ENCODE measurements around the gene KLHDC10.

Gene KLHDC10

GRCh38 chr7:130160023-130160422, 89.7 kb downstream of the KLHDC10 start:
- no peak for TF ChIP-seq EZH2phosphoT487 (conservative IDR thresholded peaks at IDR 0.05; ENCODE audit: low read length)
- TF ChIP-seq, protein P1, sequence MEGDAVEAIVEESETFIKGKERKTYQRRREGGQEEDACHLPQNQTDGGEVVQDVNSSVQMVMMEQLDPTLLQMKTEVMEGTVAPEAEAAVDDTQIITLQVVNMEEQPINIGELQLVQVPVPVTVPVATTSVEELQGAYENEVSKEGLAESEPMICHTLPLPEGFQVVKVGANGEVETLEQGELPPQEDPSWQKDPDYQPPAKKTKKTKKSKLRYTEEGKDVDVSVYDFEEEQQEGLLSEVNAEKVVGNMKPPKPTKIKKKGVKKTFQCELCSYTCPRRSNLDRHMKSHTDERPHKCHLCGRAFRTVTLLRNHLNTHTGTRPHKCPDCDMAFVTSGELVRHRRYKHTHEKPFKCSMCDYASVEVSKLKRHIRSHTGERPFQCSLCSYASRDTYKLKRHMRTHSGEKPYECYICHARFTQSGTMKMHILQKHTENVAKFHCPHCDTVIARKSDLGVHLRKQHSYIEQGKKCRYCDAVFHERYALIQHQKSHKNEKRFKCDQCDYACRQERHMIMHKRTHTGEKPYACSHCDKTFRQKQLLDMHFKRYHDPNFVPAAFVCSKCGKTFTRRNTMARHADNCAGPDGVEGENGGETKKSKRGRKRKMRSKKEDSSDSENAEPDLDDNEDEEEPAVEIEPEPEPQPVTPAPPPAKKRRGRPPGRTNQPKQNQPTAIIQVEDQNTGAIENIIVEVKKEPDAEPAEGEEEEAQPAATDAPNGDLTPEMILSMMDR (IDR thresholded peaks at IDR 0.05; ENCODE audit: insufficient read depth, low read length, poor library complexity, severe bottlenecking): no peak
- H2AFZ ChIP-seq (ENCODE audit: low read depth, low read length, severe bottlenecking): no peak overlapping the region
- H3K9ac ChIP-seq (ENCODE audit: low read length): no peak overlapping the region
- no peaks in the 10 kb centered on the region for H3K9me2 ChIP-seq (replicated peaks; ENCODE audit: insufficient read depth, low read length)
- no peak overlapping the region for H3K27ac ChIP-seq (ENCODE audit: low read depth, low read length)
- no peaks in the 10 kb centered on the region for H3K9me3 ChIP-seq (ENCODE audit: insufficient read depth, low read length)
- H3K36me3 ChIP-seq (ENCODE audit: low read length): peaks cover 9% of the 10 kb centered on the region
- no peaks in the 10 kb centered on the region for H3K79me2 ChIP-seq (ENCODE audit: insufficient read depth, low read length)
- H3K27me3 ChIP-seq (ENCODE audit: low read length): no peaks in the 10 kb centered on the region
- H3F3A ChIP-seq (ENCODE audit: insufficient read depth): 0 out of 2 replicates have a peak, but pooled peaks cover 4% of the 10 kb centered on the region
- no peaks in the 10 kb centered on the region for H4K20me1 ChIP-seq (ENCODE audit: low read depth, low read length)
- no peak overlapping the region for H3K4me2 ChIP-seq (ENCODE audit: low read depth, low read length, poor library complexity, severe bottlenecking)
- H3K4me3 ChIP-seq (ENCODE audit: insufficient read depth, low read length, poor library complexity, severe bottlenecking): no peak overlapping the region

DNA sequence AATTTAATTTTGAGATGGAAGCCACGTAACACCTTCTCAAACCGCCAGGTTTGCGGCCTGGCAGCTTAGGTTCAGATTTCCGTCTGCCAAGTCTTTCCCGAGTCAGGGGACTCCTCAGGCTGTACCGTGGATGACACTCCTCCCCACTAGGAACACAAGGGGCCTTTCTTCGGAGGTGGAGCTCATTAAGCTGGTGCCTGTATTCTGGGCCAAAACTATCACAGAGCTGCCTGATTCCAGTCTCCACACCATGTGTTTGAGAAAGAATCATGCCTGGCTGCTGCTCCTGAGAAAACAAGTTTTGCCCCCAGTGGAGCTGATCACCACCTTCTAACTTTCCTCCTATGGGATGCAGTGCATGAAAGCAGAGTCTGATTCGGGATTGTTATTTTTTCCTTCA, 90.1 kb downstream of the KLHDC10 start:
- Histone ChIP-seq H3K27me3 (ENCODE audit: low read length) (no peaks in the 10 kb centered on the region), H3K9me3 (ENCODE audit: insufficient read depth, low read length) (no peaks in the 10 kb centered on the region), H3K4me3 (ENCODE audit: insufficient read depth, low read length, poor library complexity, severe bottlenecking) (no peak overlapping the region), H3K36me3 (ENCODE audit: low read length) (peaks cover 13% of the 10 kb centered on the region), H3K9ac (ENCODE audit: low read length) (no peak overlapping the region), H3F3A (ENCODE audit: insufficient read depth) (0 out of 2 replicates have a peak, but pooled peaks cover under 1% of the 10 kb centered on the region), H3K79me2 (ENCODE audit: insufficient read depth, low read length) (no peaks in the 10 kb centered on the region), H4K20me1 (ENCODE audit: low read depth, low read length) (no peaks in the 10 kb centered on the region), H3K4me2 (ENCODE audit: low read depth, low read length, poor library complexity, severe bottlenecking) (no peak overlapping the region), H3K27ac (ENCODE audit: low read depth, low read length) (no peak overlapping the region), H2AFZ (ENCODE audit: low read depth, low read length, severe bottlenecking) (no peak overlapping the region), H3K9me2 (replicated peaks; ENCODE audit: insufficient read depth, low read length) (no peaks in the 10 kb centered on the region)
- TF ChIP-seq, protein P1 (IDR thresholded peaks at IDR 0.05; ENCODE audit: insufficient read depth, low read length, poor library complexity, severe bottlenecking): no peak
- TF ChIP-seq EZH2phosphoT487 (conservative IDR thresholded peaks at IDR 0.05; ENCODE audit: low read length): no peak

GRCh38 chr7:130162196-130162595, 91.9 kb downstream of the KLHDC10 start:
- Histone ChIP-seq H3K9me3 (ENCODE audit: insufficient read depth, low read length) (no peaks in the 10 kb centered on the region), H3K9ac (ENCODE audit: low read length) (no peak overlapping the region), H3K79me2 (ENCODE audit: insufficient read depth, low read length) (no peaks in the 10 kb centered on the region), H3F3A (ENCODE audit: insufficient read depth) (peaks cover 8% of the 10 kb centered on the region), H3K9me2 (replicated peaks; ENCODE audit: insufficient read depth, low read length) (no peaks in the 10 kb centered on the region), H4K20me1 (ENCODE audit: low read depth, low read length) (no peaks in the 10 kb centered on the region), H3K4me3 (ENCODE audit: insufficient read depth, low read length, poor library complexity, severe bottlenecking) (no peak overlapping the region), H3K27me3 (ENCODE audit: low read length) (no peaks in the 10 kb centered on the region), H3K36me3 (ENCODE audit: low read length) (peaks cover 27% of the 10 kb centered on the region), H2AFZ (ENCODE audit: low read depth, low read length, severe bottlenecking) (no peak overlapping the region), H3K4me2 (ENCODE audit: low read depth, low read length, poor library complexity, severe bottlenecking) (no peak overlapping the region), H3K27ac (ENCODE audit: low read depth, low read length) (no peak overlapping the region)
- TF ChIP-seq, protein P1 (IDR thresholded peaks at IDR 0.05; ENCODE audit: insufficient read depth, low read length, poor library complexity, severe bottlenecking): no peak
- TF ChIP-seq EZH2phosphoT487 (conservative IDR thresholded peaks at IDR 0.05; ENCODE audit: low read length): no peak
